Measurements from ENCODE around the gene IDH3G. TPM values are rescaled to one million over a fixed set of nuclear protein-coding genes. Genes with fewer than 3 reads are reported as not detected.

IDH3G gene
- total and polyA plus RNA-seq, 10 donors, result 32.7 to 92.7 (median 58.1) TPM

DNA sequence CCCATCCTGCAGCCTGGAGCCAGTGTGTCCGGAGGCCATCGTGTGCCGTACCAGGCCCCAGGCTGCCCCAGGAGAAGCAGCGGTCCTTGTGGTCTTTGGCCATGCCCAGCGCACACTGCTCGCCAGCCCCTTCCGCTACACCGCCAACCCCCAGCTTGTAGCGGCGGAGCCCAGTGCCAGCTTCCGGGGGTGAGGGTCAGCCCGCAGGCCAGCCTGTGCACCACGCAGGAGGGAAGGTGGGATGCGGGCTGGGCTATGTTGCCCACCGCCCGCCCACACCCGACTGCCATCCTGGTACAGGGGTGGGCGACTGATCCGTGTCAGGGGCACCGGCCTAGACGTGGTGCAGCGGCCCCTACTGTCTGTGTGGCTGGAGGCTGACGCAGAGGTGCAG is 21.0 kb downstream of the IDH3G start:
- no peaks in the 10 kb centered on the region for H3K9me3 ChIP-seq
- no peak overlapping the region for H3K4me3 ChIP-seq
- peaks cover 0 to 18% (median 0%) of the 10 kb centered on the region in 7 donors for H3K27me3 ChIP-seq (replicated peaks in 1 of 7)
- WGBS, 5 donors, result 90 to 96% (median 95%) methylated on average over 8 to 23 of the region's 23 CpGs; no CpG with 5 or more reads in 1 of the 5 donors
- H3K36me3 ChIP-seq, result no peaks in the 10 kb centered on the region
- intact Hi-C loops (cut with DNase I; ENCODE audit: low total_unique reads), result no loop called here
- DNase-seq, result peak; percentile 64
- TF ChIP-seq POLR2AphosphoS5 (IDR thresholded peaks at IDR 0.05) (no peak), POLR2A (IDR thresholded peaks at IDR 0.05) (no peak)
- TF ChIP-seq, protein P1, sequence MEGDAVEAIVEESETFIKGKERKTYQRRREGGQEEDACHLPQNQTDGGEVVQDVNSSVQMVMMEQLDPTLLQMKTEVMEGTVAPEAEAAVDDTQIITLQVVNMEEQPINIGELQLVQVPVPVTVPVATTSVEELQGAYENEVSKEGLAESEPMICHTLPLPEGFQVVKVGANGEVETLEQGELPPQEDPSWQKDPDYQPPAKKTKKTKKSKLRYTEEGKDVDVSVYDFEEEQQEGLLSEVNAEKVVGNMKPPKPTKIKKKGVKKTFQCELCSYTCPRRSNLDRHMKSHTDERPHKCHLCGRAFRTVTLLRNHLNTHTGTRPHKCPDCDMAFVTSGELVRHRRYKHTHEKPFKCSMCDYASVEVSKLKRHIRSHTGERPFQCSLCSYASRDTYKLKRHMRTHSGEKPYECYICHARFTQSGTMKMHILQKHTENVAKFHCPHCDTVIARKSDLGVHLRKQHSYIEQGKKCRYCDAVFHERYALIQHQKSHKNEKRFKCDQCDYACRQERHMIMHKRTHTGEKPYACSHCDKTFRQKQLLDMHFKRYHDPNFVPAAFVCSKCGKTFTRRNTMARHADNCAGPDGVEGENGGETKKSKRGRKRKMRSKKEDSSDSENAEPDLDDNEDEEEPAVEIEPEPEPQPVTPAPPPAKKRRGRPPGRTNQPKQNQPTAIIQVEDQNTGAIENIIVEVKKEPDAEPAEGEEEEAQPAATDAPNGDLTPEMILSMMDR (IDR thresholded peaks at IDR 0.05 in 8 of 11, conservative IDR thresholded peaks at IDR 0.05 in 3 of 11), result no peak
- no peak overlapping the region for H3K27ac ChIP-seq
- peaks cover 0 to 9% (median 2%) of the 10 kb centered on the region in 6 donors for H3K4me1 ChIP-seq

DNA sequence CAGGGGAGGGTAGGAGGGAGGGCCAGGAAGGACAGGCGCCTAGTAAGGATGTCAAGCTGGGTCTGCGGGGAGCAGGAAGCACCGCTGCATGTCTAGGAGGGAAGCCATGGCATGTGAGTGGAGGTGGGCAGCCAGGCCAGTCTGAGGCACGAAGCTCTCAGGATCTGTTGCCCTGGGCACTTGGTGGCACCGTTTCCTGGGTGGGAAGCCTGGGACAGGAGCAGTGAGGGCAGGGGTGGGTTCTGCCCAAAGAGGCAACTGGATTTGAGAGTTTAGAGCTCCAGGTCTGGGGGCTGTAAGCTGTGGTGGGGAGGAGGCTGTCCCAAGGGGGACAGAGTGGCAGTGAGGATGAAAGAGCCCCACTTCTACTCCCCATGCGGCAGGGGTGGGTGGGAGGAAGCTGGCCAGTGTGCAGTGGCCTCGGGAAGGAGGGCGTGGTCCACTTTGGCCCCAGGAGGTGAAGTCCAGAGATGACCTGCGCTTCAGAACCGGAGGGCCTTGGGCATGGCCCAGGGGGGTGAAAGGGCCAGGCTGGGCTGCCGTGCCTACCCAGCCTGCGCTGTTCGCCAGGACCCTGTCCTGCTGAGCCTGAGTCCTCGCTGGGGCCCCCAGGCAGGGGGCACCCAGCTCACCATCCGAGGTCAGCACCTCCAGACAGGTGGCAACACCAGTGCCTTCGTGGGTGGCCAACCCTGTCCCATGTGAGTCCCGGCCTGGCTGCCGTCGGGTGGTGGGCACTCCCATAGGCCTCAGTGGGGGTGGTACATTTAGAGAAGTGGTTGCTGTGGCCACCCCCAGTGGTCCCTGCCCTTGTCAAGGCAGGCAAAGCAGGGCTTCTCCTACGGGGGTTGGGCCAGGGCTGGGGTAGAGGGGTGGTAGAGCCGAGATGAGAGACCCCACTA is 21.6 kb downstream of the IDH3G start:
- WGBS, 5 donors, result 73 to 81% (median 80%) methylated on average over 2 to 21 of the region's 21 CpGs
- H3K27me3 ChIP-seq (replicated peaks in 1 of 7), result peaks cover 0 to 11% (median 0%) of the 10 kb centered on the region in 7 donors
- H3K27ac ChIP-seq, result no peak overlapping the region
- DNase-seq, result peak; percentile 68
- intact Hi-C loops (cut with DNase I; ENCODE audit: low total_unique reads), result no loop called here
- no peak overlapping the region for H3K4me3 ChIP-seq
- no peaks in the 10 kb centered on the region for H3K9me3 ChIP-seq
- no peaks in the 10 kb centered on the region for H3K36me3 ChIP-seq
- TF ChIP-seq POLR2AphosphoS5 (IDR thresholded peaks at IDR 0.05), result no peak
- H3K4me1 ChIP-seq, result peaks cover 0 to 13% (median 4%) of the 10 kb centered on the region in 6 donors

- H3K36me3 ChIP-seq, result no peaks in the 10 kb centered on the region
- DNase-seq, result peak; percentile 75
- H3K4me3 ChIP-seq, result no peak overlapping the region
- H3K27me3 ChIP-seq (replicated peaks in 1 of 7), result peaks cover 0 to 6% (median 0%) of the 10 kb centered on the region in 7 donors
- H3K27ac ChIP-seq, result no peak overlapping the region
- TF ChIP-seq POLR2AphosphoS5 (IDR thresholded peaks at IDR 0.05), result no peak
- TF ChIP-seq, protein P1 (IDR thresholded peaks at IDR 0.05 in 8 of 11, conservative IDR thresholded peaks at IDR 0.05 in 3 of 11), result no peak
- H3K4me1 ChIP-seq, result peaks cover 0 to 13% (median 4%) of the 10 kb centered on the region in 6 donors
- 76 to 96% (median 85%) methylated on average over 5 to 37 of the region's 37 CpGs for WGBS, 5 donors
- H3K9me3 ChIP-seq, result no peaks in the 10 kb centered on the region
- intact Hi-C loops (cut with DNase I; ENCODE audit: low total_unique reads), result no loop called here
Observed at GRCh38 chrX:153771415-153772315, 22.5 kb downstream of the IDH3G start.

GRCh38 chrX:153770601-153771414 is 23.4 kb downstream of the IDH3G start:
- no peak for DNase-seq
- WGBS, 5 donors, result 69 to 95% (median 87%) methylated on average over 3 to 18 of the region's 18 CpGs
- H3K4me3 ChIP-seq, result no peak overlapping the region
- intact Hi-C loops (cut with DNase I; ENCODE audit: low total_unique reads), result no loop called here
- TF ChIP-seq POLR2A (IDR thresholded peaks at IDR 0.05) (no peak), POLR2AphosphoS5 (IDR thresholded peaks at IDR 0.05) (no peak)
- TF ChIP-seq, protein P1 (IDR thresholded peaks at IDR 0.05 in 8 of 11, conservative IDR thresholded peaks at IDR 0.05 in 3 of 11), result no peak
- H3K27me3 ChIP-seq (replicated peaks in 1 of 7), result peaks cover 0 to 6% (median 0%) of the 10 kb centered on the region in 7 donors
- H3K27ac ChIP-seq, result no peak overlapping the region
- H3K9me3 ChIP-seq, result no peaks in the 10 kb centered on the region
- peaks cover 0 to 20% (median 7%) of the 10 kb centered on the region in 6 donors for H3K4me1 ChIP-seq
- H3K36me3 ChIP-seq, result no peaks in the 10 kb centered on the region

All from spleen (tissue), 11 donors.